HG03066 (cell line): ENCODE measurements around the gene SRRM2.

Experiments used
- ATAC-seq: cut with Tn5 transposase; IDR thresholded peaks from one replicate; pipeline ENCODE4 v1.9.1; 2021; ENCODE audit warnings: low read depth; ENCODE audit not compliant: unreplicated experiment

SRRM2 gene

DNA sequence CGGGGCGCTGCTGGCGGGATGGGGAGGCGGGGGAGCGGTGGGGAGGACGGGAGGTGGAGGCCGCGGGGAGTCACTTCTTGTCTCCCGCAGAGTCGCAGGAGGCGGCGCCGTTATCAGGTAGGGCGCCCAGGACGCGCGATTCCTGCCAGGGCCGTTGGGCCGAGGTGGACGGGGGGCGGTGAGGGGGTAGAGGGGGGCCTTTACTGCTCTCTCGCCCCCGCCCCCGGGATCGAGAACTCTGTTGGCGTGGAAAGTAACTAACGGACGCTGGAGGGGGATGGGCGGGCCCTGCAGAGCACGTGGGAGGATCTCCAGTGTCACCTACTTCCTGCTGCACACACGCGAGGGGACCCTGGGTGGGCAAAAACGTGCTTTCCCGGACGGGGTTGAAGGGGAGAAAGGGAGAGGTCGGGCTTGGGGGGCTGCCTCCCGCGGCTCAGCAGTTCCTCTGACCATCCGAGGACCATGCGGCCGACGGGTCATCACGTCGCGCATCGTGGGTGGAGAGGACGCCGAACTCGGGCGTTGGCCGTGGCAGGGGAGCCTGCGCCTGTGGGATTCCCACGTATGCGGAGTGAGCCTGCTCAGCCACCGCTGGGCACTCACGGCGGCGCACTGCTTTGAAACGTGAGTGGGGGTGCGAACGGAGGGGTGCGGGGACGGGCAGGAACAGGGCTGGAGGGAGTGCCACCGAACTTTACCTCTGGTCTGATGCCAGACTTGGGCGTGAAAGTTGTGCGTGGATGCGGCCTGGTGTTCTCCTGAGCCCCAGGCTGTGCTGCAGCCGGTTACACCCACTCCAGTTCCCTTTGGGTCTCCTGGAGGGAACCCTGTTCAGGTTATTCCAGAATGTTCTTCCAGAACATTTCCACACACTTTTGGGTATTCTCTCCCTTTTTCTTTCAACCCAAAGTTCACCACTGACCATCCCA, 65.2 kb downstream of the SRRM2 start:
- ATAC-seq = no peak

DNA sequence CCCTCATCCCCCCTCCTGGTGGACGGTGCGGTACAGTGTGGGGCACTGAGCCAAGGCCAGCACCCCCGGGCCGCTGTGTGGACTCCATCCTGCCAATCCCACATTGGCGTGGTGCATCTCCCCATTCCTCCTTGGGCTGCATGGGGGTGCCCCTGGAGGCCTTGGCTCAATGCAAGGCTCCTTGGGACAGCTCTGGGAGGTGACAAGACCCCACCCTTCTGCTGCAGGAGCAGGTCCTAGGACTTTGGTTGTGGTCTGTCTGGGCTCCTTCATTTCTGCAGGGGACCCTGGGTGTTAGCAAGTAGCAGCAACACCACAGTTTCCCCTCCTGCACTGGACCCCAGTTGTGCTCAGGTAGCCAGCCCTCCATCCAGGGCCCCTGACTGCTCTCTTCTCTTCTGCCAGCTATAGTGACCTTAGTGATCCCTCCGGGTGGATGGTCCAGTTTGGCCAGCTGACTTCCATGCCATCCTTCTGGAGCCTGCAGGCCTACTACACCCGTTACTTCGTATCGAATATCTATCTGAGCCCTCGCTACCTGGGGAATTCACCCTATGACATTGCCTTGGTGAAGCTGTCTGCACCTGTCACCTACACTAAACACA, 65.9 kb downstream of the SRRM2 start:
- ATAC-seq = no peak

DNA sequence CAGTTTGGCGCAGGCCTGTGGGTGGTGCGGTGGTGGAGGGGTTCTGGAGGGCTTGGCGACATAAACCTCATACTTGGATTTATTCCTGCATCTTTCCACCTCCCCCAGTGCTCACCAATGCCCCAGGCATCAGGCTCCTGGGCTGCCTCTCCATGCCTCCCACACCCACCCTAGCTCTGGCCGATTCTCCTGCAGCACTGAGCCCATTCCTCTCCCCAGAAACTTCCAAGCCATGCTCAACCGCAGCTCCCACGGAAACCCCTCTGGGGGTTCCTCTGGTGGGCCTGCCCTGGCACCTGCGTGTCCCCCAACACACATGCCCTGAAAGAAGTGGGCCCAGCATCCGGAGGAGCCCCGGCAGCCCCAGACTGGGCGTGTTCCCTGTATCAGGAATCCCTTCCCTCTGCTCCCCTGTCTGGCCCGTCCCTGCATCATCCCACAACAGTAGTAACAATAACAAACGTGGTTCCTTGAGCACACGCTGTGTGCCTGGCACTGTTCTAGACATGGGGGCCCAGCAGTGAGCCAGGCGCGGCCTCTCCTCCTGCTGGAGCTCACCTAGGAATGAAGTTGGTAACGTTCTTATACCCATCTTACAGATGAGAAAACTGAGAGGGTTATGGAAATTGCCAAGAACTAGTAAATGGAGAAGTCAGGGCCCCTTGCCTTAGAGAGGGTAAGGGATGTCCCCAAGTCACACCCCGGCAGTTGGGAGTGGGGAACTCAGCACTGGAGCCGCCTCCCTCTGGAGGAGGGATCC, 66.9 kb downstream of the SRRM2 start:
- no peak for ATAC-seq

DNA sequence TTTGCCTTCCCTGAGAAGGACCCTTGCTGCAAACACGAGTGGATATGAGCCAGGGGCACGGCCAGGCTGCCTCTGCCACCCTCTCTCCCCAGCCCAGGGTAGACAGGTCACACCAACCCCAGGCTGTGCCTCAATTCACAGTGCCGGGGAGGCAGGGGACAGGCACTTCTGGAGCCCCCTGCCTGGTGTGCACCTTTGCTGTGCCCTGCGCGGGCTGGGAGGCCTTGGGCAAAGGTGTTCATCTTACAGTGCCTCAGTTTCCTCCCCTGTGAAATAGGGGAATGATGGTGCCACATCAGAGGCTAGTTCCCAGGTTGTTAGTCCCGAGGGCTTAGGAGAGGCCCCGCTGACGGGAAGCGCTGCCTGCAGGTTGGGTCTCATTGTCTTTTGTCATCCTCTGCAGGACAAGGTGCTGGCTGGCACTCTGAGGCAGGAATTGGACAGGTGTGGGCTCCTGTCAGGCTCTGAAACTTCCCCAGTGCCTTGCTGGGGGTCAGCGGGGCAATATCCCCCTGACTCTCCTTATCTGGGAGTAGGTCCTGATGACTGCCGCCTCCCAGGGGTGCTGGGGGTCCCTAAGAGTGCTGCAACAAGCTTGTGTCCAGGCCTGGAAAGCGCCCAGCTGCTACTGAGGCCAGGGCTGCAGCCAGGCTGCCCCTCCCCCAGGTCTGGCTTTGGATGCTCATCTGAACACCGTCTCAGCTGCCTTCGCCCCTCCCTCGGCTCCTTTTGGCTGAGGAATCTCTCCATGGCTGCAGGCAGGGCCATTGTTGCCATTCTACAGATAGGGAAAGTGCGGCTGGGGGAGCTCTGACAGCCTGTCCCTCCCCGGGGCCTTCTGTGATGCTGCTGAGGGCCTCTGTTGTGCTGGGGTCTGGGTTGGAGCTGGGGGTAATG, 67.7 kb downstream of the SRRM2 start:
- ATAC-seq = no peak
